ENCODE results near the gene MARCHF4. TPM values are rescaled to one million over a fixed set of nuclear protein-coding genes. Genes with fewer than 3 reads are reported as not detected.

The MARCHF4 gene
- total and polyA plus RNA-seq, 9 of the 15 experiments (the other 6 are each of a cell fraction or from before 2014, with no cell fraction given) = 0.05 TPM; not detected in 8

DNA sequence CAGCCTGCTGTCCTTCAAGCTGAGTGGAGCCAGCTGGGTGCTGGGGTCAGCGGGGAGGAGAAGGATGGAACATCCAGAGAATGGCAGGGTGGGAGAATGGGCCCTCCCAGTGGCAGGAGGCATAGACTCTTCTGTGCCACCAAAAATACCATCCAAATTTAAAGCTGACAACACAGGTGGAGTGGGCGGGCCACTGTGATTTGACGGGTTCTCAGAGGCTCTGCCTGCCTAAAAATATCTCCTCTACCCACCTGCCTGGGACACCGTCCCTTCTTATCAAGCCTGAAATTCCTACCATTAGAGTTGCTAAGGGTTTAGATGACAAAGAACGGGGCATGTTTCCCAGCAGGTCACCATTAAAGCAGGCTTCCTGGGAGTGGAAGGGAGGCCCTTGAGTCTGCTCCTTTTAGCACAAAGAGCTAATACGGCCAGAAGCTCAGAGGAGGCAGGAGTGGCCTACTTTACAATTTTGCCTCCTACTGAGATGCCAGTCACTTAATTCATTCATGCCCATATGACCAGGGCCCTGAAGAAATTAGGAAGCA, 19.8 kb upstream of the MARCHF4 start (continued):
- TF ChIP-seq HCFC1 (IDR thresholded peaks at IDR 0.05; ENCODE audit: low read depth, low read length) = no peak
- TF ChIP-seq TEAD4 (IDR thresholded peaks at IDR 0.05; ENCODE audit: low read length) = no peak
- TF ChIP-seq TEAD4 (CRISPR knock-in tag; IDR thresholded peaks at IDR 0.05; ENCODE audit: borderline replicate concordance) = no peak
- TF ChIP-seq POLR3G (IDR thresholded peaks at IDR 0.05; ENCODE audit: extremely low read depth, insufficient read length, insufficient replicate concordance) = no peak

DNA sequence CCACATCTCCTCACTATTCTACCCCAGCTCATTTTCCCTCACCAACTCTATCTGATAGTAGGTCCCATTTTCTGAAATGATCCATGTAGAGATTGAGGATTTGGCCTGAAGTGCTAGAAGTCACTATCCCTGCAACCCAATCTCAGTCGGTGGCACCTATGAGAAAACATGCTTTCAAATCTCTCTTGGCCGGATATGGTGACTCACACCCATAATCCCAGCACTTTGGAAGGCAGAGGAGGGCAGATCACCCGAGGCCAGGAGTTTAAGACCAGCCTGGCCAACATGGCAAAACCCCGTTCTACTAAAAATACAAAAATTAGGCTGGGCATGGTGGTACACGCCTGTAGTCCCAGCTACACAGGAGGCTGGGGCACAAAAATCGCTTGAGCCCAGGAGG, 19.1 kb upstream of the MARCHF4 start:
- H3K79me2 ChIP-seq (ENCODE audit: control insufficient read depth, insufficient read depth, low read length) = no peaks in the 10 kb centered on the region
- POLR2A ChIA-PET = no interaction called here
- no peak overlapping the region for H3K27ac ChIP-seq (ENCODE audit: extremely low read depth, low read depth, low read length)
- no peak overlapping the region for H3K4me3 ChIP-seq
- H3K27me3 ChIP-seq (ENCODE audit: control insufficient read depth in 2 of 2, insufficient read depth in 2 of 2, low read length in 2 of 2) = no peaks in the 10 kb centered on the region
- no peaks in the 10 kb centered on the region for H3K9me1 ChIP-seq (ENCODE audit: control insufficient read depth, insufficient read depth, low read length)
- no peak overlapping the region for H3K4me2 ChIP-seq (ENCODE audit: insufficient read depth, low read length)
- FAIRE-seq (no peak), DNase-seq (ENCODE audit: extremely low read depth in 1 of 4, low spot score in 3 of 4) (no peak), ATAC-seq (no peak)
- H2AFZ ChIP-seq (ENCODE audit: low read depth, low read length) = no peak overlapping the region
- peaks cover 9 to 13% of the 10 kb centered on the region in 2 experiments; a peak in 3 of 5 replicates for H3K4me1 ChIP-seq (replicated peaks in 1 of 2; ENCODE audit: control insufficient read depth in 2 of 2, insufficient read depth in 2 of 2, low read length in 2 of 2)
- no peaks in the 10 kb centered on the region for H3K36me3 ChIP-seq (ENCODE audit: control insufficient read depth, insufficient read depth, low read length)
- WGBS (ENCODE audit: insufficient coverage, low coverage, missing lambda C conversion rate) = 25% methylated on average over 6 of the region's 6 CpGs
- CTCF ChIA-PET (ENCODE audit: low intra/inter-chr PET ratio) = no interaction called here
- intact Hi-C loops (cut with micrococcal nuclease) = no loop called here
- no TSS peak for BruUV-seq (replicated peaks)
- no peaks in the 10 kb centered on the region for H4K20me1 ChIP-seq (replicated peaks; ENCODE audit: control insufficient read depth, insufficient read depth, low read length)
- no peaks in the 10 kb centered on the region for H3K9me3 ChIP-seq (replicated peaks; ENCODE audit: control insufficient read depth, insufficient read depth, low read depth, low read length)
- in situ Hi-C loops (cut with MboI) = no loop called here
- H3K9ac ChIP-seq (ENCODE audit: insufficient read depth in 1 of 2, low read depth in 2 of 2, low read length in 2 of 2) = no peak overlapping the region
- TF ChIP-seq FOSL1 (tag; conservative IDR thresholded peaks at IDR 0.05) (0 out of 2 replicates have a peak, but pooled peaks have one; percentile 24), TAF15 (IDR thresholded peaks at IDR 0.05; ENCODE audit: low read depth, low read length) (no peak), FOXJ2 (tag; IDR thresholded peaks at IDR 0.05) (no peak), CBX3 (IDR thresholded peaks at IDR 0.05; ENCODE audit: borderline replicate concordance in 1 of 2, low read length in 2 of 2) (no peak), KLF13 (tag; IDR thresholded peaks at IDR 0.05; ENCODE audit: borderline replicate concordance, low read depth) (no peak), PHF21A (IDR thresholded peaks at IDR 0.05; ENCODE audit: borderline replicate concordance, low read depth) (no peak), WHSC1 (IDR thresholded peaks at IDR 0.05; ENCODE audit: low read length) (no peak), ATF1 (CRISPR knock-in tag; IDR thresholded peaks at IDR 0.05) (no peak), ATF1 (tag; IDR thresholded peaks at IDR 0.05) (no peak), PRPF4 (IDR thresholded peaks at IDR 0.05; ENCODE audit: insufficient read depth, low read depth, low read length, poor library complexity, severe bottlenecking) (no peak), RCOR1 (IDR thresholded peaks at IDR 0.05; ENCODE audit: borderline replicate concordance in 1 of 2, low read depth in 2 of 2, low read length in 2 of 2) (0 out of 4 replicates have a peak, but pooled peaks of 1 of the 2 experiments have one; percentile 10), RBM14 (IDR thresholded peaks at IDR 0.05; ENCODE audit: borderline replicate concordance, insufficient read depth, low read depth, low read length) (no peak), CBX8 (IDR thresholded peaks at IDR 0.05; ENCODE audit: borderline replicate concordance, extremely low read depth, low read depth, low read length, poor library complexity, severe bottlenecking) (no peak), KDM1A (IDR thresholded peaks at IDR 0.05) (peak; percentile 15 to 40; a peak in 1 of 4 replicates)
- TF ChIP-seq, protein P1, sequence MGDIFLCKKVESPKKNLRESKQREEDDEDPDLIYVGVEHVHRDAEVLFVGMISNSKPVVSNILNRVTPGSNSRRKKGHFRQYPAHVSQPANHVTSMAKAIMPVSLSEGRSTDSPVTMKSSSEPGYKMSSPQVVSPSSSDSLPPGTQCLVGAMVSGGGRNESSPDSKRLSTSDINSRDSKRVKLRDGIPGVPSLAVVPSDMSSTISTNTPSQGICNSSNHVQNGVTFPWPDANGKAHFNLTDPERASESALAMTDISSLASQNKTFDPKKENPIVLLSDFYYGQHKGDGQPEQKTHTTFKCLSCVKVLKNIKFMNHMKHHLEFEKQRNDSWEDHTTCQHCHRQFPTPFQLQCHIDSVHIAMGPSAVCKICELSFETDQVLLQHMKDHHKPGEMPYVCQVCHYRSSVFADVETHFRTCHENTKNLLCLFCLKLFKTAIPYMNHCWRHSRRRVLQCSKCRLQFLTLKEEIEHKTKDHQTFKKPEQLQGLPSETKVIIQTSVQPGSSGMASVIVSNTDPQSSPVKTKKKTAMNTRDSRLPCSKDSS (IDR thresholded peaks at IDR 0.05; ENCODE audit: low read depth, partially characterized antibody) = no peak

All from K562 (cell line).